ENCODE data around the gene SLX4. TPM values are rescaled to one million over a fixed set of nuclear protein-coding genes. Genes with fewer than 3 reads are reported as not detected.

The SLX4 gene
- polyA plus RNA-seq, 1 donor, result 4.6 TPM

GRCh38 chr16:3598236-3598635, 13.2 kb downstream of the SLX4 start:
- DNase-seq, result no peak

GRCh38 chr16:3597676-3598075, 13.7 kb downstream of the SLX4 start:
- no peak for DNase-seq

GRCh38 chr16:3597226-3597625, 14.2 kb downstream of the SLX4 start:
- no peak for DNase-seq

- DNase-seq, result no peak
Observed at GRCh38 chr16:3596101-3596861, 15.1 kb downstream of the SLX4 start.

GRCh38 chr16:3595521-3596021, 15.8 kb downstream of the SLX4 start:
- no peak for DNase-seq

- no peak for DNase-seq
Observed at GRCh38 chr16:3595110-3595486, 16.3 kb downstream of the SLX4 start.

GRCh38 chr16:3594316-3595109, 16.9 kb downstream of the SLX4 start:
- DNase-seq, result no peak

GRCh38 chr16:3592559-3592958, 18.8 kb downstream of the SLX4 start:
- no peak for DNase-seq

- no peak for DNase-seq
Observed at GRCh38 chr16:3591991-3592390, 19.4 kb downstream of the SLX4 start.

- no peak for DNase-seq
Observed at GRCh38 chr16:3591436-3591803, 20.0 kb downstream of the SLX4 start.

GRCh38 chr16:3590736-3591435, 20.5 kb downstream of the SLX4 start:
- DNase-seq, result no peak

- no peak for DNase-seq
Observed at GRCh38 chr16:3589991-3590701, 21.3 kb downstream of the SLX4 start.

GRCh38 chr16:3589441-3589921, 21.9 kb downstream of the SLX4 start:
- DNase-seq, result no peak

GRCh38 chr16:3589001-3589400, 22.4 kb downstream of the SLX4 start:
- DNase-seq, result no peak

GRCh38 chr16:3587547-3588110, 23.8 kb downstream of the SLX4 start:
- no peak for DNase-seq

GRCh38 chr16:3584412-3584811, 27.0 kb downstream of the SLX4 start:
- no peak for DNase-seq

- no peak for DNase-seq
Observed at GRCh38 chr16:3583303-3584038, 27.9 kb downstream of the SLX4 start.

- DNase-seq, result no peak
Observed at GRCh38 chr16:3582276-3583165, 28.9 kb downstream of the SLX4 start.

GRCh38 chr16:3581392-3581791, 30.0 kb downstream of the SLX4 start:
- DNase-seq, result no peak

GRCh38 chr16:3580686-3581085, 30.7 kb downstream of the SLX4 start:
- peak; percentile 51 for DNase-seq
